BLaER1 treated with 17β-estradiol and CSF1 and Interleukin-3, amounts not matched to agents 10 nM and 100 nM (cell line): Measurements from ENCODE around the gene GRIK3.
"Not testable (repeated sequence)": the region's sequence is repeated elsewhere in the genome, so short reads cannot be mapped to it uniquely, and the experiment has no call there.

Source experiments
- H3K27ac ChIP-seq, 11 experiments: shearing (Covaris generic); formaldehyde crosslinking; 2 replicates each; pipeline ENCODE4 v1.8.1; 2022
- H3K27me3 ChIP-seq, 11 experiments: shearing (Covaris generic); formaldehyde crosslinking; 2 replicates each; pipeline ENCODE4 v1.8.1; 2022
- H3K36me3 ChIP-seq, 11 experiments: shearing (Covaris generic); formaldehyde crosslinking; 2 replicates each; pipeline ENCODE4 v1.8.1; 2022
- H3K4me1 ChIP-seq, 10 experiments: shearing (Covaris generic); formaldehyde crosslinking; 2 replicates each; pipeline ENCODE4 v1.8.1; 2022
- H3K4me2 ChIP-seq, 11 experiments: shearing (Covaris generic); formaldehyde crosslinking; 2 replicates each; pipeline ENCODE4 v1.8.1; 2022
- H3K4me3 ChIP-seq, 10 experiments: shearing (Covaris generic); formaldehyde crosslinking; 2 replicates each; pipeline ENCODE4 v1.8.1; 2022
- H3K9ac ChIP-seq, 11 experiments: shearing (Covaris generic); formaldehyde crosslinking; 2 replicates each; pipeline ENCODE4 v1.8.1; 2022
- H3K9me3 ChIP-seq, 11 experiments: shearing (Covaris generic); formaldehyde crosslinking; replicated peaks in 1 of 11; 2 replicates each; pipeline ENCODE4 v1.8.1; 2022
- H4K20me1 ChIP-seq, 11 experiments: shearing (Covaris generic); formaldehyde crosslinking; 2 replicates each; pipeline ENCODE4 v1.8.1; 2022
- Cebpa-rat ChIP-seq, 11 experiments: shearing (Covaris generic); IDR thresholded peaks; 2 replicates each; pipeline ENCODE4 v1.8.1; 2022

Gene GRIK3

DNA sequence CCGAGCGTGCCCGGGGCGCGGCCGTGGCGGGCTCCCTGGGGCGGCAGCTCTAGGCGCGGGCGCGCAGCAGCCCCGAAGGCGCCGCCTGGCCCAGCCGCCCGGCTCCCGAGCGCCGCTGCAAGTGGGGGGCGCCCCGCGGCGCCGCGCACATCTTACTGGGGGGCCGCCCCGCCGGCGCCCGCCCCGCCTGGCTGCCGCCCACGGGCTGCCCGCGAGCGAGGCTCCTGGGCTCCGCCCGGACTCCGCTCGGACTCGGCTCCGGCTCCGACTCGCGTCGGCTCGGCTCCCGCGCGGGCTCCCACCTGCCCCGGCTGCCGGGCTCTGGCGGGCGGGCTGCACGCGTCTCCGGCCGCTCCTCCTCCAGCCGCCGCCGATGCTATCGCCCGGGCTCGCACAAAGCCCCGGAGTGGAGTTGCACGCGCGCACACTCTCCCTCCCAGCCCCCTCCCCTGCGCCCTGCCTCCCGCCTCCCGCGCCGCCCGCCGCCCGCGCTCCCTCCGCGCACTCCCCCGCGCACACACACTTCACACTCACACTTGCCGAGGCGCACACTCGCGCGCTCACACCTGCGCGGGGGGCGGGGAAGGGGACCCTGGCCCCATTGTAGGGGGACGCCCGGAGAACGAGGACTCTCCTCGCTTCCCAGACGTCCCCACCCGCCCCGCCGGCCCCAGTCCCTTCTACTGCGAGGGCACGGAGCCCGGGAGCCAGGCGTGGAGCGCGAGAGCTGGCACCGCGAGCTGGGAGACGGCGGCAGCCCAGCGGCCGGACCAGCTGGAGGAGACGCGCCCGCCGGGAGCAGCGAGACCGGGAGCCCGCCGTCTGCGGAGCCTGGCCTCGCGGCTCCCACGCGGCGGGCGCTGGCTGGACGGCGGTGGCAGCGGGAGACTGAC, at the start of gene GRIK3:
TSS of gene GRIK3 (minus strand) at position 395 of the 893 bp plus-strand sequence. CDS start 407 bp downstream, outside the sequence.
- H3K4me1 ChIP-seq: peaks cover 47 to 64% (median 53%) of the 10 kb centered on the region in 10 experiments
- no peaks in the 10 kb centered on the region for H3K9me3 ChIP-seq
- peak within 1 kb of the TSS; percentile 43 to 67 (median 56) for H3K4me3 ChIP-seq
- H3K27me3 ChIP-seq: peaks cover 98 to 100% (median 99%) of the 10 kb centered on the region in 11 experiments
- no peak for TF ChIP-seq Cebpa-rat (IDR thresholded peaks at IDR 0.05)
- H3K9ac ChIP-seq: peak within 1 kb of the TSS in 2 of 11 experiments; percentile 10 to 21; a peak in 3 of 22 replicates
- H3K36me3 ChIP-seq: no peaks in the 10 kb centered on the region
- H3K4me2 ChIP-seq: peak within 1 kb of the TSS; percentile 75 to 98 (median 92)
- no peak within 1 kb of the TSS for H3K27ac ChIP-seq
- H4K20me1 ChIP-seq: peaks cover 0 to 70% (median 47%) of the 10 kb centered on the region in 11 experiments; a peak in 20 of 22 replicates

DNA sequence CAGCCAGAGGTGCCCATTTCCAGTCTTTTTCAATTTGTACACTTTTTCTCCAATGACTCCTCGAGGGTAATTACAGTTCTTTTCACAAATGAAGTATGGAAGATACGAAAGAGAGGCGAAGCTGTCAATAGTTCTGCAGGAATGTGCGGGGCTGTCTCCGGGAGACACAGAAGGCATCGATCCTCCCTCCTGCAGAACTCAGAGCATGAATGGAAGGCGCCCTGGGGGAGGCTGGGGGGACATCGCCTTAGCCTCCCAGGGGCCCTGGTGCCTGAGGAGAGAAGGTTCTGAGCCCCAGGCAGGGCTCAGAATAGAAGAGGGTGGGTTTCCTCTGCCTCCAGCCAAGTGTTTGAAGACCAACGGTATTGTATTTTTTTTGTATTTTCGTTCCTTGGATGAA, 49.7 kb upstream of the GRIK3 start:
- Histone ChIP-seq H3K9me3 (peaks cover 0 to 39% (median 11%) of the 10 kb centered on the region in 11 experiments; a peak in 12 of 22 replicates), H3K4me3 (peak overlapping the region in 4 of 10 experiments; percentile 9 to 46 (median 31); a peak in 6 of 20 replicates), H3K27ac (peak overlapping the region in 3 of 11 experiments; percentile 2 to 44 (median 16); a peak in 3 of 22 replicates), H3K27me3 (peaks cover 0 to 3% (median 0%) of the 10 kb centered on the region in 11 experiments; a peak in 1 of 22 replicates), H4K20me1 (no peaks in the 10 kb centered on the region), H3K4me2 (peak overlapping the region in 10 of 11 experiments; percentile 14 to 94 (median 79); a peak in 21 of 22 replicates), H3K36me3 (no peaks in the 10 kb centered on the region), H3K4me1 (peaks cover 13 to 57% (median 47%) of the 10 kb centered on the region in 10 experiments), H3K9ac (peak overlapping the region in 4 of 11 experiments; percentile 34 to 49 (median 40); a peak in 8 of 22 replicates)
- TF ChIP-seq Cebpa-rat (IDR thresholded peaks at IDR 0.05): no peak

DNA sequence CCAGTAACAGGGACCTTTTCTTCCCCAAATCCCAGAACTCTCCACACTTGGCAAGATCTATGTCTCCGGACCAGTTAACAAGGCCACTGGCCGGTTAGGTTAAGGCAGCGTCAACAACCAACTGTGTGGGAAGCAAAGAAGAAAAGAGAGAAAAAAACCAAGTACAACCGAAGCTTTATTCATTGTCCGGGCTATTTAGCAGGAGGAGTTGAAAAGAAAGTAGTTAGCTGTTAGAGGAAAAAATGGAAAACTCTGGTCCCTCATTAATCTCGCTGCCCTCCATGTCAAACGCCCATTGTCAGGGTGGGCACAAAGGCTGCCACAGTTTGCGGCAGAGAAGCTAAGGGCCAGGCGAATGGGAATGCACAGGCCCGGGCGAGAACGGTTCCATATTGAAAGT, 49.3 kb upstream of the GRIK3 start:
- no peak for TF ChIP-seq Cebpa-rat (IDR thresholded peaks at IDR 0.05)

DNA sequence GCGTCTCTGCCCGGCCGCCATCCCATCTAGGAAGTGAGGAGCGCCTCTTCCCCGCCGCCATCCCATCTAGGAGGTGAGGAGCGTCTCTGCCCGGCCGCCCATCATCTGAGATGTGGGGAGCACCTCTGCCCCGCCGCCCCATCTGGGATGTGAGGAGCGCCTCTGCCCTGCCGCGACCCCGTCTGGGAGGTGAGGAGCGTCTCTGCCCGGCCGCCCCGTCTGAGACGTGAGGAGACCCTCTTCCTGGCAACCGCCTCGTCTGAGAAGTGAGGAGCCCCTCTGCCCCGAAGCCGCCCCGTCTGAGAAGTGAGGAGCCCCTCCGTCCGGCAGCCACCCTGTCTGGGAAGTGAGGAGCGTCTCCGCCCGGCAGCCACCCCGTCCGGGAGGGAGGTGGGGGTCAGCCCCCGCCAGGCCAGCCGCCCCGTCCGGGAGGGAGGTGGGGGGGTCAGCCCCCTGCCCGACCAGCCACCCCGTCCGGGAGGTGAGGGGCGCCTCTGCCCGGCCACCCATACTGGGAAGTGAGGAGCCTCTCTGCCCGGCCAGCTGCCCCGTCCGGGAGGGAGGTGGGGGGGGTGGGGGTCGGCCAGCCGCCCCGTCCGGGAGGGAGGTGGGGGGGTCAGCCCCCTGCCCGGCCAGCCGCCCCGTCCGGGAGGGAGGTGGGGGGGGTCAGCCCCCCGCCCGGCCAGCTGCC, 46.1 kb upstream of the GRIK3 start:
- not testable (repeated sequence) for H3K4me3 ChIP-seq, H3K36me3 ChIP-seq, H4K20me1 ChIP-seq, H3K27ac ChIP-seq, H3K9ac ChIP-seq, H3K27me3 ChIP-seq, H3K4me2 ChIP-seq
- H3K9me3 ChIP-seq: peaks cover 0 to 17% (median 6%) of the 10 kb centered on the region in 11 experiments; a peak in 11 of 22 replicates
- H3K4me1 ChIP-seq: peaks cover 13 to 52% (median 33%) of the 10 kb centered on the region in 10 experiments

More for the DNA sequence above, 49.3 kb upstream of the GRIK3 start:
- Histone ChIP-seq H3K36me3 (no peaks in the 10 kb centered on the region), H3K9ac (peak overlapping the region in 3 of 11 experiments; percentile 39 to 49 (median 42); a peak in 3 of 22 replicates), H3K27me3 (peaks cover 0 to 3% (median 0%) of the 10 kb centered on the region in 11 experiments; a peak in 1 of 22 replicates), H3K4me1 (peaks cover 13 to 58% (median 49%) of the 10 kb centered on the region in 10 experiments), H3K4me2 (peak overlapping the region; percentile 14 to 94 (median 77); a peak in 20 of 22 replicates), H3K9me3 (peaks cover 0 to 40% (median 10%) of the 10 kb centered on the region in 11 experiments; a peak in 12 of 22 replicates), H3K4me3 (peak overlapping the region in 2 of 10 experiments; percentile 35 to 46; a peak in 3 of 20 replicates), H3K27ac (peak overlapping the region in 5 of 11 experiments; percentile 1 to 37 (median 5); a peak in 4 of 22 replicates), H4K20me1 (no peaks in the 10 kb centered on the region)

DNA sequence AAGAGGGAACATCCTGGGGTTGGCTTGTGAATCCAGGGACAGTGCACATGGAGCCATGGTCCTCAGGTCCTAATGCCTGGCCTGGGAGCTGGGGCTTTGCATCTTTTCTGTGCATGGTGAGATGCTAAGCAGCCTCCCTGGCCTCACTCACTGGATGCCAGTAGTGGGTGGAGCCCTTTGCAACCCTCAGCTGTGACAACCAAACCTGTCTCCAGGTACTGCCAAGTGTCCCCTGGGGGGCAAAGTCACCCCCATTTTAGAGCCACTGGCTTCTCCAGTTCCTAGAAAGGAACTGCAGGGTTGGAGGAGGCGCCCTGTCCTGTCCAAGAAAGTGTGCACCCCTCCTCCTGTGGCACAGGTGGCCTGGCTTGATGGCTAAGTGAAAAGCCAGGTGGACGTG, 44.6 kb upstream of the GRIK3 start:
- Histone ChIP-seq H3K9ac (no peak overlapping the region), H3K4me1 (peaks cover 10 to 52% (median 27%) of the 10 kb centered on the region in 10 experiments), H3K36me3 (no peaks in the 10 kb centered on the region), H3K9me3 (peaks cover 0 to 17% (median 6%) of the 10 kb centered on the region in 11 experiments; a peak in 11 of 22 replicates), H4K20me1 (peaks cover 0 to 5% (median 0%) of the 10 kb centered on the region in 11 experiments; a peak in 1 of 22 replicates), H3K27me3 (no peaks in the 10 kb centered on the region), H3K4me2 (peak overlapping the region in 3 of 11 experiments; percentile 6 to 29 (median 19); a peak in 3 of 22 replicates), H3K27ac (no peak overlapping the region), H3K4me3 (no peak overlapping the region)
- no peak for TF ChIP-seq Cebpa-rat (IDR thresholded peaks at IDR 0.05)

DNA sequence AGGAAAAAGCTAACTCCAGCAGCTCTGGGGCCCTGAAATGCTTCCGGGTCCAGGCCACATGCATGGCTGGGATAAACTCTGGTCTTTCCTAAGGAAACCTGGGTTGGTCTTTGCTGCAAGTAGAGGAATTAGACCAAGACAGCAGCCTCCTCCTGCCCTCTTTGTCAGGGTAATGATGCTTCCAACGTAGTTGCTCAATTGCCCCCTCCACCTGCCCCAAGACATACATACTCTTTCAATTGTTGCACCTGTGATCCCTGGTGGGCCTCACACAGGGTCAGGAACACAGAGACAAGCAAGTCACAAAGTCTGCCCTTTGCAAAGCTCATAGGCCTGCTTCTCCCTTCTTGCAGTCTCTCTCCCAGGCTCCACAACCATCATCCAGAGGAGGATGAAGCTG, 41.9 kb upstream of the GRIK3 start:
- peaks cover 0 to 5% (median 0%) of the 10 kb centered on the region in 11 experiments; a peak in 1 of 22 replicates for H4K20me1 ChIP-seq
- H3K9me3 ChIP-seq: peaks cover 0 to 17% (median 6%) of the 10 kb centered on the region in 11 experiments; a peak in 11 of 22 replicates
- peaks cover 0 to 45% (median 22%) of the 10 kb centered on the region in 10 experiments; a peak in 13 of 20 replicates for H3K4me1 ChIP-seq
- H3K9ac ChIP-seq: no peak overlapping the region
- no peaks in the 10 kb centered on the region for H3K27me3 ChIP-seq
- no peaks in the 10 kb centered on the region for H3K36me3 ChIP-seq
- H3K27ac ChIP-seq: no peak overlapping the region
- TF ChIP-seq Cebpa-rat (IDR thresholded peaks at IDR 0.05): no peak
- H3K4me2 ChIP-seq: no peak overlapping the region
- no peak overlapping the region for H3K4me3 ChIP-seq

DNA sequence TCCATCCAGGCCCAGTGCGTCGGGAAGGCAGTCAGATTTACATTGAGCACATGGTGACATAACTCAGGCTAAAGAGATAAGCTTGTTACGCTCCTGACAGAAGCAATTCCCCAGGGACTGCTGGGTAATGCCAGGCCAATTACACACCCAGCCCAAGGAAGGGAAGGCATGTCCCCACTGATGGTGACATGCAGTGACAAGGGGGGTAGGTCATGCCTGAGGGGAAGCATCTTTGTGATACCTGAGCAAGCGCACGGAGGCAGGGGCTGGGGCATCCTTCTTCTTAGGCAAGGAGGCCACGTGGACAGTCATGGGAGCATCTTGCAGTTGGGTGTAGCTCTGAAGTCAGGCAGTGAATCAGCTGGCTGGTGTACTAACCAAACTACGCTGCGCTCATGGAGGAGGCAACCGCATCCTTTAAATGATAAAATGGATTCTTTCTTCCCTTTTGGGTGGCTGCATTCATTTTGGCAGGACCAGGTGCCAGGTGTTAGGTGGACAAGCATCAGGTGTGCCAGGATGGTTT, 39.6 kb upstream of the GRIK3 start:
- H3K4me2 ChIP-seq: peak overlapping the region in 8 of 11 experiments; percentile 5 to 64 (median 40); a peak in 14 of 22 replicates
- peaks cover 0 to 5% (median 0%) of the 10 kb centered on the region in 11 experiments; a peak in 1 of 22 replicates for H4K20me1 ChIP-seq
- H3K27me3 ChIP-seq: no peaks in the 10 kb centered on the region
- H3K9me3 ChIP-seq: peaks cover 0 to 2% (median 0%) of the 10 kb centered on the region in 11 experiments; a peak in 1 of 22 replicates
- no peaks in the 10 kb centered on the region for H3K36me3 ChIP-seq
- H3K9ac ChIP-seq: no peak overlapping the region
- H3K4me3 ChIP-seq: no peak overlapping the region
- peaks cover 0 to 41% (median 21%) of the 10 kb centered on the region in 10 experiments; a peak in 13 of 20 replicates for H3K4me1 ChIP-seq
- no peak overlapping the region for H3K27ac ChIP-seq
- no peak for TF ChIP-seq Cebpa-rat (IDR thresholded peaks at IDR 0.05)
